GM12864 (cell line): ENCODE results near the gene XPNPEP1.

Experiments used
- DNase-seq: peaks from one replicate; pipeline ENCODE4 v3.0.0-alpha.2; 2011; ENCODE audit warnings: low read depth
- H3K4me3 ChIP-seq: 2 replicates; pipeline ENCODE4 v1.5.1; 2011; ENCODE audit warnings: mild to moderate bottlenecking, low read depth, low read length, control low read depth
- CTCF ChIP-seq: IDR thresholded peaks from 2 replicates; pipeline ENCODE4 v1.5.1; 2011; ENCODE audit warnings: low read depth, mild to moderate bottlenecking, moderate library complexity, low read length, control low read depth, inconsistent platforms; ENCODE audit errors: missing control alignments

Gene XPNPEP1

GRCh38 chr10:109914966-109915365 lies 8.3 kb downstream of the XPNPEP1 start:
- no peak overlapping the region for H3K4me3 ChIP-seq
- no peak for DNase-seq
- TF ChIP-seq CTCF = no peak

GRCh38 chr10:109913306-109913892 lies 9.9 kb downstream of the XPNPEP1 start:
- DNase-seq = no peak
- no peak overlapping the region for H3K4me3 ChIP-seq
- no peak for TF ChIP-seq CTCF

GRCh38 chr10:109912335-109913281 lies 10.7 kb downstream of the XPNPEP1 start:
- no peak for DNase-seq
- TF ChIP-seq CTCF = no peak
- no peak overlapping the region for H3K4me3 ChIP-seq

GRCh38 chr10:109911903-109912302 lies 11.4 kb downstream of the XPNPEP1 start:
- TF ChIP-seq CTCF = no peak
- H3K4me3 ChIP-seq = no peak overlapping the region
- no peak for DNase-seq

- no peak for DNase-seq
- TF ChIP-seq CTCF = no peak
- H3K4me3 ChIP-seq = no peak overlapping the region
These were observed 17.0 kb downstream of the XPNPEP1 start for GRCh38 chr10:109906316-109906715.

- DNase-seq = no peak
- H3K4me3 ChIP-seq = no peak overlapping the region
- no peak for TF ChIP-seq CTCF
These were observed 18.9 kb downstream of the XPNPEP1 start for GRCh38 chr10:109904397-109904796.
